T-helper 9 cell (primary cell): Measurements from ENCODE around the gene CYP1B1.
"Not testable (repeated sequence)": the region's sequence is repeated elsewhere in the genome, so short reads cannot be mapped to it uniquely, and the experiment has no call there.

Experiments used
- DNase-seq: peaks from one replicate; pipeline ENCODE4 v3.0.0-alpha.2; 2020

The CYP1B1 gene

GRCh38 chr2:38098421-38099098, 22.6 kb upstream of the CYP1B1 start:
- DNase-seq = no peak

DNA sequence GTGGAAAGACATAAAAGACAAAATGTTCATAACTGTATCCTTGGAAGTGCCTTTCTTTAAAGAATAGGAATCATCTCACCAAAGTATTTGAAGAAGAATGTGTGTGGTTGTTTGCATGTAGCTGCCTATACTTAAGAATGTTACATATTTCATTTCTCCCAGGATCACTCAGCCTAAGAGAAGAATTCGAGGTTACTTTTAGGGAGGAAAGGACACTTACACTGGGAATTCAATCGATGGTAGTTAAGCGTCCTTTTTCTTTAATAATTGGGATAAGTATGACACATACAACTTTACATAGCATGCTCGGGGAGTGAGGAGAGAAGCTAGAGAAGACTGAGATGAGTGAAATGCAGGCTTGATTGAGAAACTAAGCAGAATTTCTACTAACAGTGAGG, 22.0 kb upstream of the CYP1B1 start:
- DNase-seq = no peak

GRCh38 chr2:38097258-38097987, 21.5 kb upstream of the CYP1B1 start:
- no peak for DNase-seq

GRCh38 chr2:38095996-38096861, 20.3 kb upstream of the CYP1B1 start:
- no peak for DNase-seq

GRCh38 chr2:38095079-38095995, 19.4 kb upstream of the CYP1B1 start:
- no peak for DNase-seq

- no peak for DNase-seq
These were observed 17.7 kb upstream of the CYP1B1 start for GRCh38 chr2:38093527-38094165.

- DNase-seq = no peak
These were observed 16.4 kb upstream of the CYP1B1 start for GRCh38 chr2:38092196-38092902.

DNA sequence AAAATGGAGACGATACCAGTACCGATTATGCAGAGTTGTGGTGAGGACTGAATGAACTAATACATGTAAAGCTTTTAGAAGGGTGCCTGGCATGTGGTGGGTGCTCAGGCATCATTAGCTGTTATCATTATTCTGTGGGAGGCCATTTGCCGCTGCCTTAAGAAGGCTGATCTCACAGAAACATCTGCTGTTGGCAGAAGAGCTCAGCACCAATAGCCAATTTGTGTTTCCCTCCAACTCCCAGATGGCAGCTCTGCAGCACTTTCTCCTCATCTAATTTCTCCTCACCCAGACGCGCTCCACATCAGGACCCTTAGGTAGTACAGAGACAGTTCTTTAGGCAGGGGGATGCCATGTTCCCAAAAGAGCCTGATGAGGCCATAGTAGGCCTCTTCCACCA, 15.8 kb upstream of the CYP1B1 start:
- DNase-seq = no peak

- no peak for DNase-seq
These were observed 15.0 kb upstream of the CYP1B1 start for GRCh38 chr2:38090928-38091327.

- not testable (repeated sequence) for DNase-seq
These were observed 14.3 kb upstream of the CYP1B1 start for GRCh38 chr2:38090212-38090611.

GRCh38 chr2:38085998-38086698, 10.2 kb upstream of the CYP1B1 start:
- not testable (repeated sequence) for DNase-seq

DNA sequence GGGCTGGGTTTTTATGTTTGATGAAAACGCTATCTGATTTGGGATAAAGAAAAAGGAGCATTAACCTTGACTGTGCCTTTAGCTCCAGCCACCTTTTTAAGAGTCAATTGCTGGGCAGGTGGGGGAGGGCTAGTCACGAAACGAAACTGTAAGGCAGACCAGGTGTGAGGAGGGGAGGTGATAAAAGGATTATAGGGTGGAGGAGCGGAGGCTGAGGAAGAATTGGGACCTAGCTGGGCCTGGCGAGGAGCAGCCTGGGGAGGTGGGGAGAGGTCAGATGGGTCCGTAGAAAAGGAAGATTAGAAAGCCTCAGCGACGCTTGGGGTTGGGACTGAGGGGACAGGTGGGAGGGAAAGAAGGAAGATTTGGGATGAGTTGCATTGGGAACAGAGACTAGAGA, 8.6 kb upstream of the CYP1B1 start:
- DNase-seq = not testable (repeated sequence)

DNA sequence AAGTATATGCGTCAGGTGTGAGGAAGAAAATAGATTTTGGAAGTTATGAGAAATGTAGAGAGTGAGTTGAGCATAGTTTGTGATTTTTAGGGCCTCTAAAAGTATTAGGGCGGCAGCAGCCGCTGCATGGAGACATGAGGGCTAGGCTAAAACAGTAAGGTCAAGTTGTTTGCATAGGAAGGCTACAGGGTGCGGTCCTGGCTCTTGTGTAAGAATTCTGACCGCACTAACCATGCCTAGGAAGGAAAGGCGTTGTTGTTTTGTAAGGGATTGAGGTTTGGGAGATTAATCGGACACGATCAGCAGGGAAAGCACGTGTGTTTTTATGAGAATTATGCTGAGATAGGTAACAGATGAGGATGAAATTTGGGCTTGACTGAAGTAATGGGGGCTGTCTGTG, 6.8 kb upstream of the CYP1B1 start:
- DNase-seq = not testable (repeated sequence)

DNA sequence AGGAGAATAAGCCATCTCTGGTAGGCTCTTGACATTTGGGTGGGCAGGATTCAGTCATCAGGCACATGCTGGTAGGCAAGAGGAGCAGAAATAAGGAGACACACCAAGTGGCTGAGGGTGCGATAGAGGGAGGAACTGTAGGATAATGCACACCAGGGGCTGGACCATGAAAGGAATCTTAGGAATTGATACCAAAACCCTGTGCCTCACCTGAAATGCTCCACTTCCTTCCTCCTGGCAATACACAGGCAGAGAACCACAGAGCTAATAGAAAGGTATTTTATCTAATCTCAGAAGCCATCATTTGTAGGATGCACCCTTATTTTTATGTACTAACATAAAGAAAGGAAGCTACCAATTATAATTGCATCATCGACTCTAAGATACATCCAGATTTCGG, 4.4 kb upstream of the CYP1B1 start:
- DNase-seq = no peak

DNA sequence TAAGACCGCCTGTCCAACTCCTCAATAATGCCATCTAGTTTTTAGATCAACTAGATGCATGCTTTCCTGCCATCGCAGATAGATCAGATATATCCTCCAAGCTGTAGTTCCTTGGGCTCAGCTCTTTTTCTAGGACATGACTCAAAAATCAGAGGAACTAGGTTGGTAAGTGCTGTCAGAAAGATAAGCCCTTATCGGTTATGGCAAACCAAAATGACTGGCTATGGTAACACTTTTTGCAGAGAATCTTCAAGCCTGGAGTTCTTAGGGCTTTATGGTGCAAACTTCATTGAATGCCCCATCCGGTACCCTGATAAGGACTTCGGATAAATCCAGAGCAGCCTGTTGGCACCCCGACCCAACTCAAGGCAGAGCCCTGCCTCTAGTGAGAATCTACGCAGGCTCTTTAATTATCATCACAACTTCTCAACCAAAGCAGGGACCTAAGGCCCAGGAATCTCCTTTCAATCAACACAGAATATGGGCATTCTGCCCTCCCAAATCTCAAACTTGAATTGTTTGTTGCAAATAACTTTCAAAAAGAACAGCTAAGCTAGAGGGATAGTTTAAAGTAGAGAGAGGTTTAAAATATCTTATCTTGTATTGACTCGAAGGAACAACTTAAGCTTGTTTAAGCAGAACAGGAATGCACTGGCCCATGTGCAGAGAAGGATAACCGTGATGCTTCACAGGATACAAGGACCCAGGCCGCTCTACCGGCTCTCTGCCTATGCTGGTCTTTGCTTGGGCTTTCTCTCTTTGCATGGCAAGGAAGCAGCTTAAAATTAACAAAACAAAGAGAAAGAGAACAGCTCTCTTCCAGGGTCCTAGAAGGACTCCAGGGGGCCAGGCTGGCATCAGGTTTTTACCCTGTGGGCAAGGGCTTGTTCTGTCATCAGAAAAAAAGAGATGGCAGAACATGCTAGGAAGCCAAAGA, 3.4 kb upstream of the CYP1B1 start:
- DNase-seq = no peak

DNA sequence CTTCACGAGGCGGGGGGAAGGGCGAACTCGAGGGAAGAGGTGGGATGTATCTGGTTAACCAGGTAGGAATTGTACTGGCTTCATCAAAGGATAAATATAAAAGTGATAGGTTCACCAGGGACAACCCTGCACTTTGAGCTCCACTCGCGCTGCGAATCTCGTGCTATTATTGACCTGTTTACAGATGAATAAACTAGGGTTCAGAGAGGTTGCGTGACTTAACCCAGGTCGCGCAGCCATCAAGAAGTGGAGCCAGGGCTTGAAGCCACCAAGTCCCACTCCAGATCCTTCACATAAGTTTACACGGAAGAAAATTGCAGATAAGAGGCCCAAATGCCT, 1.4 kb upstream of the CYP1B1 start:
- no peak for DNase-seq

DNA sequence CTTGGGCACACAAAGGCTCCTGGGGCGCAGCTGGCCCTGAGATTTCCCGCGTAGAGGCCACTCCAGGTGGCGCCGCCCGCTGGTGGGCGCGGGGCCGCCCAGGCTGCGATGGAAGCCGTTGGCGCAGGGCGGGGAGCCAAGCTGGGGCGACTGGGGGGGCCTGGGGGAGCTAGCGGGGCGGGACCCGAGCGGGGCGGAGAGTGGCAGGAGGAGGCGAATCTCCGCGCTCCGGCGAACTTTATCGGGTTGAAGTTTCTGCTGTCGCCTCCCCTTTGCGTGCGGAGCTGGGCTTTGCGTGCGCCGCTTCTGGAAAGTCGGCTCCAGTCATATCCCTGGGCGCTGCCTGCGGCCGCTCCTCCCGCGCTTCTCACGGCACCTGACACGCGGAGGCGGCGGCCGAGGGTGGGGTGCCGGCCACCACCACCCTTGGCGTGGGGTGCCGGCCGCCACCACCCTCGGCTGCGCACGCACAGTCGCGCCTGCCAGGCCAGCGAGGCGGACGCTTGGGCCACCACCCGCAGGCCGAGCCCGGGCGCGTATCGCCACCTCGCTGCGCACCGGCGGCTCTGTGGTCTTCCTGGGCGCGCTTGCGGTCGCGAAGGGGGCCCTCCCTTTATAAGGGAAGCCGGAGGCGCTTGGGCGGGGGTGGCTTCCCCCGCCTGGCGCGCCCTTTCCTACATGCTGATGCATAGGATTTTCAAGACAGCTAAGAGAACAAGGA, 919 bp upstream of the CYP1B1 start:
- DNase-seq = no peak

DNA sequence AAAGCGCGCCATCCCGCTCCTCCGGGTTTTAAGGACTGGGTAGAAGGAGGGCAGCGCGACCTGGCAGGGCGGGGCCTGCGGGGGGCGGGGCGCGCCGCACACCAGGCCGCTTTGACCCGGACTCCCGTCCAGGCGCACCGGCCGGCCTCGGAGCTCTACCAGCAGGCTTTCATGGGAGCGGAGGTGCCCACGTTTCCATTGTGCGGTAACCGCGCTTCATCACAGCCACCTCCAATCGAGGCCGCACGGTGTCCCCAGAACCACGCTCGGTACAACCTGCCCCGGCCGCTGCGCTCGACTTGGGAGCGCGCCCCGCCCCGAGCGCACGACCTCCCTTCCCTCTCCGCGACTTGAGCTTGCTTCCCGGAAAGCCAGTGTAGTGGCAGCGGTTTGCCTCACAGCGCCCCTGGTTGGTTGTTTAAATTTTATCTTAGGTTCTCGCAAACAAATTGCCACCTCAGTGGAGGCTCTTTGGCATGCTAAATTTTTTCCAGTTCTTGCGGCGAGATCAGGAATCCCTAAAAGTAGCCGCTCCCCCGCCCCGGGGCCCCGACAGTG, 280 bp upstream of the CYP1B1 start:
- DNase-seq = no peak
